SJSA1 (cell line): Measurements from ENCODE around the gene ATP8B2. TPM values are rescaled to one million over a fixed set of nuclear protein-coding genes. Genes with fewer than 3 reads are reported as not detected.
"Not testable (repeated sequence)": the region's sequence is repeated elsewhere in the genome, so short reads cannot be mapped to it uniquely, and the experiment has no call there.

Experiments
- DNase-seq, 2 experiments: peaks; one replicate each; pipeline ENCODE4 v3.0.0-alpha.2; 2015 to 2020; ENCODE audit warnings: low spot score in 2 of 2, low read depth in 1 of 2
- H3K27ac ChIP-seq: fragments of 250-450 bp; sonication (Bioruptor Pico); 2 replicates; pipeline ENCODE4 v1.5.1; 2020; ENCODE audit warnings: mild to moderate bottlenecking, moderate library complexity
- H3K27me3 ChIP-seq: fragments of 250-450 bp; sonication (Bioruptor Pico); replicated peaks from 2 replicates; pipeline ENCODE4 v1.5.1; 2020; ENCODE audit warnings: mild to moderate bottlenecking, moderate library complexity
- H3K36me3 ChIP-seq: fragments of 250-450 bp; sonication (Bioruptor Pico); 2 replicates; pipeline ENCODE4 v1.5.1; 2020; ENCODE audit warnings: mild to moderate bottlenecking
- H3K4me1 ChIP-seq: fragments of 250-450 bp; sonication (Bioruptor Pico); replicated peaks from 2 replicates; pipeline ENCODE4 v1.6.1; 2021; ENCODE audit warnings: mild to moderate bottlenecking
- H3K4me3 ChIP-seq: fragments of 250-450 bp; sonication (Bioruptor Pico); 2 replicates; pipeline ENCODE4 v1.5.1; 2020; ENCODE audit warnings: mild to moderate bottlenecking
- H3K9me3 ChIP-seq: fragments of 250-450 bp; sonication (Bioruptor Pico); replicated peaks from 2 replicates; pipeline ENCODE4 v1.5.1; 2020; ENCODE audit warnings: mild to moderate bottlenecking
- total RNA-seq: library from RNA; depleted of rRNA; stranded (reverse); fragments of >200 nt; shearing (Covaris generic); gene quantifications from 2 replicates; pipeline ENCODE4 v1.2.3, GENCODE V29; 2014

ATP8B2 gene
- total RNA-seq, 1 experiment from 2014 or later = 77.8 TPM

DNA sequence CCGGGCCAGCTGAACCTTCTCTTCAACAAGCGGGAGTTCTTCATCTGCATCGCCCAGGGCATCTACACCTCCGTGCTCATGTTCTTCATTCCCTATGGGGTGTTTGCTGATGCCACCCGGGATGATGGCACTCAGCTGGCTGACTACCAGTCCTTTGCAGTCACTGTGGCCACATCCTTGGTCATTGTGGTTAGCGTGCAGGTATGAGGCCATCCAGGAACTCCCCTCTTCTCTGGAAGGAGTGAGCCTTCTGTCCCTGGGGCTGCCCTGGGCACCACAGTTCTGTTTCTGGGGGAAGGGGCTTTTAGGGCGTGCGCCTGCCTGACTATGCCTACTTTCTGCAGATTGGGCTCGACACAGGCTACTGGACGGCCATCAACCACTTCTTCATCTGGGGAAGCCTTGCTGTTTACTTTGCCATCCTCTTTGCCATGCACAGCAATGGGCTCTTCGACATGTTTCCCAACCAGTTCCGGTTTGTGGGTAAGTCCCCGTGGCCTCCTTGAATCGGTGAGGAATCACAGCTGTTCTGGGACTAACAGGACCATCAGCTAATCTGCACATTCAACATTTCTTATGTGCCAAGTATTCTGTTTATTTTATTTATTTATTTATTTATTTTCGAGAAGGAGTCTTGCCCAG is 21.1 kb downstream of the ATP8B2 start:
- Histone ChIP-seq H3K4me3 (no peak overlapping the region), H3K9me3 (no peaks in the 10 kb centered on the region), H3K27ac (no peak overlapping the region), H3K36me3 (peaks cover 73% of the 10 kb centered on the region), H3K27me3 (no peaks in the 10 kb centered on the region), H3K4me1 (no peaks in the 10 kb centered on the region)
- no peak for DNase-seq

DNA sequence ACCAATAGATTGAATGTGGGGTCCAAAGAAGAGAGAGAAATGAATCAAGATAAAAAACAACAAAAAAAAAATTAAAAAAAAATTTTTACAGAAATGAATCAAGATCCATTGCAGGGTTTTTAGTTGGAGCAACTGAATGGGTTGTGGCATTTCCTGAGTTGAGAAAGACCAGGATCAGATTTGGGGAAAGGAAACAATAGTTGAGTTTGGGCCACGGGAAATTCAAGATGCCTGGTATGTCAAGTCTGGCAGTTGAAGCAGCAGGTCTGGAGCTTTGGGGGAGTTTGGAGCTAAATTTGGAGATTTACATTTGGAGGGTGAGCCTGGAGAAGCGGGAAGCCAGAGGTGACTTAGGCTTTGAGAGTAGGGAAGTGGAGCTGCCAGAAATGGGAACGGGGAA is 22.6 kb downstream of the ATP8B2 start:
- H3K27ac ChIP-seq = no peak overlapping the region
- no peaks in the 10 kb centered on the region for H3K9me3 ChIP-seq
- no peaks in the 10 kb centered on the region for H3K27me3 ChIP-seq
- DNase-seq = no peak
- H3K36me3 ChIP-seq = peaks cover 59% of the 10 kb centered on the region
- H3K4me1 ChIP-seq = peaks cover 7% of the 10 kb centered on the region
- H3K4me3 ChIP-seq = no peak overlapping the region

DNA sequence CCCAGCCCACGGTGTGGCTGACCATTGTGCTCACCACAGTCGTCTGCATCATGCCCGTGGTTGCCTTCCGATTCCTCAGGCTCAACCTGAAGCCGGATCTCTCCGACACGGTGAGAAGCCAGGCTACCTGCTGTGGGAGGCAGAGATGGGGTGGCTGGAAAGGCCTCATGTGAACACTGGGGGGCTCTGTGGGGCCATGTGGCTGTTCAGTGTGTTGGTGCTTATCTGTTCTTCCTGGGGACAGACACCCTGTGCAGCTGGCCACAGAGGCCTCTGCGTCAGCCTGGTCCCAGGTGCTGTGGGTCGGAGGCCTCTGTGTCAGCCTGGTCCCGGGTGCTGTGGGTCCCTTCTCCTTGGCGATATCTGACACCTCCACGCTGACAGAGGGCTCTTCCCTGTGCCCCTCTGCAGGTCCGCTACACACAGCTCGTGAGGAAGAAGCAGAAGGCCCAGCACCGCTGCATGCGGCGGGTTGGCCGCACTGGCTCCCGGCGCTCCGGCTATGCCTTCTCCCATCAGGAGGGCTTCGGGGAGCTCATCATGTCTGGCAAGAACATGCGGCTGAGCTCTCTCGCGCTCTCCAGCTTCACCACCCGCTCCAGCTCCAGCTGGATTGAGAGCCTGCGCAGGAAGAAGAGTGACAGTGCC is 23.2 kb downstream of the ATP8B2 start:
- H3K4me3 ChIP-seq = no peak overlapping the region
- H3K9me3 ChIP-seq = no peaks in the 10 kb centered on the region
- H3K27me3 ChIP-seq = no peaks in the 10 kb centered on the region
- DNase-seq = no peak
- no peak overlapping the region for H3K27ac ChIP-seq
- H3K4me1 ChIP-seq = peaks cover 12% of the 10 kb centered on the region
- H3K36me3 ChIP-seq = peaks cover 53% of the 10 kb centered on the region

DNA sequence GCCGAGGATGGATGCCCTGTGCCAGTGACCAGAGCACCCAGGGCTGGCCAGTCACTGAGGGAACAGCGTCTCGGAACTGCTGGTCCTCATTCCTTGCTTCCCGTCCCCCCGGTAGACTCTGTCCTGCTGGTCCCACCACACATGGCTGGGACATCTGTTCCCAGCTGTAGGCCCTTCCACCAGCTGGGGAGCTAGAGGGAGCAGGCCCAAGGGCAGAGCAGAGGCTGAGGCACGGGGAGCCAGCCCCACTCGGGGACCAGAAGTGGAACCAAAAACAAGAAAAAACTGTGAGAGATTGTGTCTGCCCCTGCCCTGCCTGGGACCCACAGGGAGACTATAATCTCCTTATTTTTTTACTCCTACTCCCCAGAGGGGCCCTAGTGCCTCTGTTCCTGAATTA is 23.8 kb downstream of the ATP8B2 start:
- peaks cover 12% of the 10 kb centered on the region for H3K4me1 ChIP-seq
- no peak overlapping the region for H3K4me3 ChIP-seq
- H3K9me3 ChIP-seq = no peaks in the 10 kb centered on the region
- no peak for DNase-seq
- H3K27ac ChIP-seq = no peak overlapping the region
- H3K27me3 ChIP-seq = no peaks in the 10 kb centered on the region
- peaks cover 47% of the 10 kb centered on the region for H3K36me3 ChIP-seq

DNA sequence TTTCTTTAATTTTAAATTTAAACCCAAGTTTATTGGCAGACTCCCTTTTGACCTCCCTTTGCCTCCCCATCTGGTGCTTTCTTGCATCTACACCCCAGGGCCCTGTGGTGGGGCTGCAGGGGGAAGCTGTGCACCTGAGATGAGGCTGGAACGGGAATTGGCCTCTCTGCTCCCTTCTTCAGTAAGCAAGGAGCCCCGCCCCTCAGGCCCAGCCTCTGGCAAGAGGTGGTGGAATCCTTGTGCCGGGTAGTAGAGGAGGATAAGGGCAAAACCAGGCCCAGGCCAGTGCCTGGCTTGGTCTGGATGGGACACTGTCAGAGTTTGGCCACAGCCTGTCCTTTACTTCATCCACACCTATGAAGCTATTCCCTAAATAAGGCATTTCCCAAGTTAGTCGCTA is 25.1 kb downstream of the ATP8B2 start:
- no peaks in the 10 kb centered on the region for H3K27me3 ChIP-seq
- no peak overlapping the region for H3K4me3 ChIP-seq
- peaks cover 35% of the 10 kb centered on the region for H3K36me3 ChIP-seq
- no peak overlapping the region for H3K27ac ChIP-seq
- peaks cover 12% of the 10 kb centered on the region for H3K4me1 ChIP-seq
- H3K9me3 ChIP-seq = no peaks in the 10 kb centered on the region
- DNase-seq = no peak

DNA sequence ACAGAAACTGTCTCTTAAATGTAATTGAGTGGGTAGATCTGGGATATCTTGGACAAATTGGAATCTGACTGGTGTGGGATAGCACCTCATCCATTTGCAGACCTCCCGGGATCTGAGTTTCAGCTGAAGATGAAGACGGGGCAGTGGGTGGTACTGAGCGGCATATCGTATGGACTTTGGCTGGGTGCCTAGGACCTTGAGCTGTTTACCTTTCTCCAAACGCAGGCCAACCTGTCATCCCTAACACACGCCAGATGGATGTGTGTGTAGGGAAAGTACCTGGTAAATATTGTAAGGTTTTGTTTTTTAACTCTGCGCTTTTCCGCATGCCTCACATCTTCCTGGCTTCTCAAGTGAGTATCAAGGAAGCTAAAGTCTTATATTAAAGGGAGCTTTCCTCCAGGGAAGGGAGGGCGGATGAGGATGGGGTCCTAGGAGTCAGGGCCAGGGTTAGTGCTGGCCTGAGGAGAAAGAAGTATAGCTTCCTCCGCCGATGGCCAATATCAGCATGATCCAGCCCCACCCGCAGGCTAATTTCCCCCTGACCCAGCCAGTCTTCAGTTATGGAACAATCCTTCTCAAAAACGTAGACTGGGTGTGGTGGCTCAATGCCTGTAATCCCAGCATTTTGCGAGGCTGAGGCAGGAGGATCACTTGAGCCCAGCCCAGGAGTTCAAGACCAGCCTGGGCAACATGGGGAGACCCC is 26.2 kb downstream of the ATP8B2 start:
- Histone ChIP-seq H3K4me1 (peaks cover 12% of the 10 kb centered on the region), H3K4me3 (no peak overlapping the region), H3K9me3 (no peaks in the 10 kb centered on the region), H3K36me3 (peaks cover 23% of the 10 kb centered on the region), H3K27me3 (no peaks in the 10 kb centered on the region), H3K27ac (no peak overlapping the region)
- no peak for DNase-seq

DNA sequence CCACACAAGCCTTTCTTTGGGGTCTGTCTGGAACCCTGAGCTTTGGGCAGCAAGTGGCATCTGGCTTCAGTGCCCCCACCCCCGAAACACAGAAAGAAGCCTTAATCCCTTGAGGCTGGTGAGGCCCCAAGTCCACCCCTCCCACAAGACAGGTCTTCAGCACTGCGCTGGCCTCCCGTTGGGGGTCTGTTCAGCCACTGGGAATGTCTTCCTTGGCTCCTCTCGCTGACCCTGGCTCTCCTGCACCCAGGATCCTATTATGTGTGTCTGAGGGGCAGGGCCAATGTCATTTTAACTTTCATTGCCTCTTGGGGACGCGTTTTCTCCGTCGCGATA is 26.9 kb downstream of the ATP8B2 start:
- no peaks in the 10 kb centered on the region for H3K9me3 ChIP-seq
- no peak overlapping the region for H3K4me3 ChIP-seq
- peaks cover 16% of the 10 kb centered on the region for H3K36me3 ChIP-seq
- DNase-seq = no peak
- no peaks in the 10 kb centered on the region for H3K27me3 ChIP-seq
- no peak overlapping the region for H3K27ac ChIP-seq
- H3K4me1 ChIP-seq = peaks cover 12% of the 10 kb centered on the region

DNA sequence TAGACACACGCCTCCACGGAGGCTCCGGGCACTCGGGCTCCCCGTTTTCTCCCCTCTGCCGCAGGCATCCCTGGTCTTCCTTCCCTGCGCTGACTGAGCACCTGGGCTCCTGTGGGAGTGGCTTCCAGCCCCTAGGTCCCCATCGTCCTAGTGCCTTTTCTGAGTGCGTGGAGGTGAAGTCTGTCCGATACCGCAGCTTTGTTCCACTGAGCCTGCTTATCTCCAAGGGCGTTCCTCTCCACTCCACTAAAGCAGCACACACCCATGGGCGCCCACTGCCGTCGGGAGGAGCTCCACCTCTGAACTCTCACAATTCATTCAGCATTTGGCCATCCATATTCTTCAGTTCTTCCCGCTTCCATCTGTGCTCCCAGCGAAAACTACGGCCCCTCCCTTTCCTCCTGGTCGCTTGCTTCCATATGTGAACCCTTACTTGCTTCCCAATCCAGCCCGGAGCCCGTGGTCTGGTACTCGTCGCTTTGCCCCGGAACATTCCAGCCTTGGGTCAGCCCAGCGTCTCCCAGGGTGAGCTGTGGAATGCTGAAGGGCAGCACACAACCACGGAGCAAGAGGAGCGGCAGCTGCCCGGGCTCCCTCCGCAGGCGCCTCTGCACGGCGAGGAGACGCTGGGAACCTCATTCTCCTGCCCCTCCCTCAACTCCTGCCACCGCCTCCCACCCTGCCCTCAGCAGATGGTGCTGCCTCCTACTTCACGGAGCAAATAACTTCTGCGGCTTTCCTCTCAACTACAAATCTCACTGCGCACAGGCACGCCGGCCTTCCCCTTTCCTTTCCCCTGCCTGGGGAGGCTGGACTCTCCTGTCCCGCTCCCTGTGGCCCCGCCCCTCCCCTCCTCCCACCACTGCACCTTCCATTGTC is 27.5 kb downstream of the ATP8B2 start:
- peaks cover 12% of the 10 kb centered on the region for H3K4me1 ChIP-seq
- H3K27me3 ChIP-seq = no peaks in the 10 kb centered on the region
- H3K27ac ChIP-seq = no peak overlapping the region; the same call in 1 of the 2 replicates

DNA sequence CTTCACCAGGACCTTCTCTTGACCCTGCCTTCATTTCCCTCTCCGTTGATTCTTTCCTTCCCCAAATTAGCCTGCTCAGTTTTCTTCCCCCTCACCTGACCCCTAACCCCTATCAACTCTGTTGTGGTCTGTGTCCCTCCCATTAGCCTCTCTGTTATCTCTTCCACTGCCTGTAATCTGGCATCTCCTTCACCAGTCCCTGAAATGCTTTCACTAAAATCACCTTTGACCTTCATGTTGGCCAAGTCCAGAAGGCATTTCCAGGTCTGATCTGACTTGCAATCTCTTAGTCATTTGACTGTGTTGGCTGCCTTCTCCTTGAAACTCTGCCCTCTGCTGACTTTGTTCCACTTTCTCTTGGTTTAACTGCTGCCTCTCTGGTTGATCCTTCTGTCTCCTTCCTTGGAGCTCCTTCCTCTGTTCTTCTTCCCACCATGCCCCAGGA is 28.2 kb downstream of the ATP8B2 start:
- peaks cover 12% of the 10 kb centered on the region for H3K4me1 ChIP-seq
- no peak overlapping the region for H3K4me3 ChIP-seq
- H3K27ac ChIP-seq = no peak overlapping the region
- no peaks in the 10 kb centered on the region for H3K9me3 ChIP-seq
- peaks cover 7% of the 10 kb centered on the region for H3K36me3 ChIP-seq
- no peak for DNase-seq
- H3K27me3 ChIP-seq = no peaks in the 10 kb centered on the region

More for the DNA sequence above, 27.5 kb downstream of the ATP8B2 start:
- peaks cover 13% of the 10 kb centered on the region for H3K36me3 ChIP-seq
- peak overlapping the region; percentile 22 for H3K4me3 ChIP-seq
- peak; percentile 32 to 58 for DNase-seq
- no peaks in the 10 kb centered on the region for H3K9me3 ChIP-seq

DNA sequence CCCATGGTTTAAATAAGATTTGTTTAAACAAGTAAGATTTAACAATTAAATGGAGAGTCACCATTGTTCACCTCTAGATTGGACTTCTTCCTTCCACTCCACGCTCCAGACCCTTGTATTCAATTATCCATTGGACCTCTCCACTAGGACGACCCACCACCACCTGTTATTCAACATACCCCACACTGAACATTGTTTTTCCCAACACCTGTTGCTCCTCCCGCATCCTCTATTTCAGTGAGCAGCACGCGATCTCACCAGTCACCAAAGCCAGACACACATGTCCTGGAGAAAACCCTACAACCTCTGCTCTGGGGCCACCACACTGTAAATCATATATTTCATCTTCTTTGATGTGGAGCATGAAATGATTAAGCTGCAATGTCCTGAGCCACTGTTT is 28.6 kb downstream of the ATP8B2 start:
- Histone ChIP-seq H3K36me3 (peaks cover 3% of the 10 kb centered on the region), H3K4me1 (peaks cover 12% of the 10 kb centered on the region), H3K27ac (no peak overlapping the region), H3K9me3 (0 out of 2 replicates have a peak, but pooled peaks cover 1% of the 10 kb centered on the region), H3K27me3 (no peaks in the 10 kb centered on the region), H3K4me3 (no peak overlapping the region)
- no peak for DNase-seq

DNA sequence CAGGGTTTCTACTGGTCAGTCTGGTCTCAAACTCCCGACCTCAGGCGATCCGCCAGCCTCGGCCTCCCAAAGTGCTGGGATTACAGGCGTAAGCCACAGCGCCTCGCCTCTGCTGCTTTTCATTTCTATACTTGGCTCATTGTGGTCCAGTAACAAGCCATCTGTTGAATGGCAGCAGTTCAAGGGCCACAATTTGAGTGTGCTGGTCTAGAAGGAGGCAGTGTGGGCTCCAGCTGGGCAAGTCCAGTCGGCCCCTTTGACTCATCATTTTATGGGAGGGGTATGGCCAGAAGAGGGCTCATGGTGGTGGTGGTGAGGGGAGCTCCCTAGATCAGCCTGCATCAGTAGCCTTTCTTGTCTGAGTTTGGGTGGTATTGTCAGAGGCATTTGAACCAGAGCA is 33.2 kb downstream of the ATP8B2 start:
- Histone ChIP-seq H3K27ac (no peak overlapping the region), H3K27me3 (no peaks in the 10 kb centered on the region)

DNA sequence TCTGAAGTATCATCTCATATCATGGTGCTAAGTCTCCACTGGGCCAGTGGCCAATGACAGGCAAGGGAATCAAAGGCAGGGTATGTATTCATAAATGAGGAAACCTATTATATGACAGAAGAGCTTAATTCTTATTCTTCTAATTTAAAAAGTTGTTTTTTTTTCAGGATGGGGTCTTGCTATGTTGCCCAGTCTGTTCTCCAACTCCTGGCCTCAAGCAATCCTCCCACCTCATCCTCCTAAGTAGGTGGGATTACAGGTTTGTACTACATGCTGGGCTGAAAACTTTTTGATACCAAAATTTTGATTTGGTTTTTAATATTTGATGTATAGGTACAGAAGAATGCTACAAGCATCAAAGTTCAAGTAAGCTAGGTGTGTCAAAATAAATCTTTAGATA is 35.0 kb downstream of the ATP8B2 start:
- Histone ChIP-seq H3K27ac (no peak overlapping the region), H3K9me3 (0 out of 2 replicates have a peak, but pooled peaks cover 7% of the 10 kb centered on the region), H3K4me3 (no peak overlapping the region), H3K4me1 (no peaks in the 10 kb centered on the region), H3K36me3 (no peaks in the 10 kb centered on the region), H3K27me3 (no peaks in the 10 kb centered on the region)
- DNase-seq = no peak

More for the DNA sequence above, 33.2 kb downstream of the ATP8B2 start:
- H3K4me1 ChIP-seq = peaks cover under 1% of the 10 kb centered on the region; the same call in 1 of the 2 replicates
- no peak overlapping the region for H3K4me3 ChIP-seq
- H3K36me3 ChIP-seq = no peaks in the 10 kb centered on the region
- no peak for DNase-seq
- H3K9me3 ChIP-seq = 0 out of 2 replicates have a peak, but pooled peaks cover 7% of the 10 kb centered on the region

DNA sequence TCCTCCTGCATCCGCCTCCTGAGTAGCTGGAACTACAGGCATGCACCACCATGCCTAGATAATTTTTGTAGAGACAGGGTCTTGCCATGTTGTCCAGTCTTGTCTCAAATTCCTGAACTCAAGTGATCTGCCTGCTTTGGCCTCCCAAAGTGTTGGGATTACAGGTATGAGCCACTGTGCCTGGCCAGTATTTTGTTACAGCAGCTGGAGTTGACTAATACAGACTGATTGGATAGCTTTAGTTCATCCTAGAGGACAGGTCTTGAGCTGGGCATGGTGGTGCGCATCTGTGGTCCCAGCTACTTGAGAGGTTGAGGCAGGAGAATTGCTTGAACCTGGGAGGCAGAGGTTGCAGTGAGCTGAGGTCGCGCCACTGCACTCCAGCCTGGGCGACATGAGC is 35.6 kb downstream of the ATP8B2 start:
- H3K4me1 ChIP-seq, H3K27me3 ChIP-seq, H3K9me3 ChIP-seq, H3K27ac ChIP-seq, H3K36me3 ChIP-seq, DNase-seq, H3K4me3 ChIP-seq: not testable (repeated sequence)
